Mesodermal cell (in vitro differentiated cells): ENCODE results near the gene GABRR1.

Experiments
- H3K27ac ChIP-seq: 2 replicates; pipeline ENCODE4 v1.7.0; 2013; ENCODE audit warnings: mild to moderate bottlenecking, low read depth, low read length, moderate library complexity; ENCODE audit not compliant: severe bottlenecking
- H3K36me3 ChIP-seq: 2 replicates; pipeline ENCODE4 v1.7.1; 2013; ENCODE audit warnings: mild to moderate bottlenecking, low read length, moderate library complexity; ENCODE audit not compliant: control insufficient read depth, insufficient read depth
- H3K4me1 ChIP-seq: one replicate; pipeline ENCODE4 v1.7.1; 2013; ENCODE audit warnings: mild to moderate bottlenecking, low read length; ENCODE audit not compliant: insufficient read depth, control insufficient read depth, poor library complexity, severe bottlenecking
- H3K4me3 ChIP-seq: 2 replicates; pipeline ENCODE4 v1.7.0; 2013; ENCODE audit warnings: low read length, control low read depth, mild to moderate bottlenecking; ENCODE audit not compliant: insufficient read depth, poor library complexity, severe bottlenecking; ENCODE audit errors: extremely low read depth
- H3K9me3 ChIP-seq: 2 replicates; pipeline ENCODE4 v1.7.1; 2013; ENCODE audit warnings: mild to moderate bottlenecking, low read length, moderate library complexity; ENCODE audit not compliant: control insufficient read depth
- WGBS, 2 experiments: methylation state at CpG; one replicate each; pipeline ENCODE4 v1.1.5; 2013; ENCODE audit warnings: missing lambda C conversion rate in 2 of 2; ENCODE audit not compliant: insufficient coverage in 2 of 2; 5-methylcytosine and 5-hydroxymethylcytosine counted together

GABRR1 gene

GRCh38 chr6:89197141-89197540 is 20.0 kb downstream of the GABRR1 start:
- Histone ChIP-seq H3K9me3 (peaks cover 5% of the 10 kb centered on the region), H3K27ac (no peak overlapping the region), H3K4me3 (no peak overlapping the region), H3K4me1 (no peaks in the 10 kb centered on the region), H3K36me3 (no peaks in the 10 kb centered on the region)
- WGBS, 2 experiments: 53 to 69% methylated on average over 3 to 4 of the region's 4 CpGs

GRCh38 chr6:89194559-89194958 is 22.6 kb downstream of the GABRR1 start:
- H3K27ac ChIP-seq: no peak overlapping the region
- H3K36me3 ChIP-seq: no peaks in the 10 kb centered on the region
- H3K4me3 ChIP-seq: no peak overlapping the region
- peaks cover 5% of the 10 kb centered on the region for H3K9me3 ChIP-seq
- 100% methylated on average over 1 of the region's 1 CpG; no CpG with 5 or more reads in 1 of the 2 experiments for WGBS, 2 experiments
- H3K4me1 ChIP-seq: no peaks in the 10 kb centered on the region

GRCh38 chr6:89190741-89191140 is 26.4 kb downstream of the GABRR1 start:
- no peaks in the 10 kb centered on the region for H3K4me1 ChIP-seq
- no peak overlapping the region for H3K27ac ChIP-seq
- no peaks in the 10 kb centered on the region for H3K36me3 ChIP-seq
- peaks cover 5% of the 10 kb centered on the region for H3K9me3 ChIP-seq
- WGBS, 2 experiments: no CpG with 5 or more reads among the region's 5 CpGs
- H3K4me3 ChIP-seq: no peak overlapping the region

- WGBS, 2 experiments: 95 to 98% methylated on average over 4 of the region's 5 CpGs
- Histone ChIP-seq H3K27ac (no peak overlapping the region), H3K4me3 (no peak overlapping the region)
Measured at GRCh38 chr6:89187504-89187903, 29.7 kb downstream of the GABRR1 start.

GRCh38 chr6:89186762-89187161 is 30.4 kb downstream of the GABRR1 start:
- no peak overlapping the region for H3K4me3 ChIP-seq
- H3K9me3 ChIP-seq: no peaks in the 10 kb centered on the region
- no peaks in the 10 kb centered on the region for H3K36me3 ChIP-seq
- 75 to 94% methylated on average over 2 of the region's 2 CpGs for WGBS, 2 experiments
- H3K4me1 ChIP-seq: no peaks in the 10 kb centered on the region
- no peak overlapping the region for H3K27ac ChIP-seq

More at GRCh38 chr6:89187504-89187903, 29.7 kb downstream of the GABRR1 start:
- Histone ChIP-seq H3K36me3 (no peaks in the 10 kb centered on the region), H3K4me1 (no peaks in the 10 kb centered on the region), H3K9me3 (no peaks in the 10 kb centered on the region)

GRCh38 chr6:89184344-89184743 is 32.8 kb downstream of the GABRR1 start:
- Histone ChIP-seq H3K36me3 (no peaks in the 10 kb centered on the region), H3K27ac (no peak overlapping the region), H3K4me3 (no peak overlapping the region), H3K9me3 (no peaks in the 10 kb centered on the region), H3K4me1 (no peaks in the 10 kb centered on the region)
- 90 to 92% methylated on average over 8 to 9 of the region's 9 CpGs for WGBS, 2 experiments

- WGBS, 2 experiments: 74 to 100% methylated on average over 1 to 2 of the region's 2 CpGs
- Histone ChIP-seq H3K36me3 (no peaks in the 10 kb centered on the region), H3K4me3 (no peak overlapping the region), H3K9me3 (no peaks in the 10 kb centered on the region), H3K4me1 (no peaks in the 10 kb centered on the region), H3K27ac (no peak overlapping the region)
Measured at GRCh38 chr6:89183294-89183693, 33.9 kb downstream of the GABRR1 start.

GRCh38 chr6:89180971-89181370 is 36.2 kb downstream of the GABRR1 start:
- 100% methylated on average over 1 of the region's 1 CpG; no CpG with 5 or more reads in 1 of the 2 experiments for WGBS, 2 experiments
- Histone ChIP-seq H3K4me3 (no peak overlapping the region), H3K4me1 (no peaks in the 10 kb centered on the region), H3K27ac (no peak overlapping the region), H3K9me3 (no peaks in the 10 kb centered on the region), H3K36me3 (no peaks in the 10 kb centered on the region)

GRCh38 chr6:89180112-89180511 is 37.0 kb downstream of the GABRR1 start:
- 97 to 100% methylated on average over 12 to 13 of the region's 13 CpGs for WGBS, 2 experiments
- Histone ChIP-seq H3K36me3 (no peaks in the 10 kb centered on the region), H3K9me3 (no peaks in the 10 kb centered on the region), H3K4me3 (no peak overlapping the region), H3K4me1 (no peaks in the 10 kb centered on the region), H3K27ac (no peak overlapping the region)

GRCh38 chr6:89173634-89174033 is 43.5 kb downstream of the GABRR1 start:
- Histone ChIP-seq H3K4me1 (no peaks in the 10 kb centered on the region), H3K36me3 (no peaks in the 10 kb centered on the region), H3K4me3 (no peak overlapping the region), H3K27ac (no peak overlapping the region), H3K9me3 (no peaks in the 10 kb centered on the region)
- WGBS, 2 experiments: no CpG with 5 or more reads among the region's 4 CpGs

GRCh38 chr6:89172131-89172530 is 45.0 kb downstream of the GABRR1 start:
- Histone ChIP-seq H3K27ac (no peak overlapping the region), H3K4me3 (no peak overlapping the region), H3K36me3 (no peaks in the 10 kb centered on the region), H3K9me3 (no peaks in the 10 kb centered on the region), H3K4me1 (no peaks in the 10 kb centered on the region)
- 82 to 87% methylated on average over 3 of the region's 6 CpGs for WGBS, 2 experiments
